ENCODE data around the gene SH2D3C. TPM values are rescaled to one million over a fixed set of nuclear protein-coding genes. Genes with fewer than 3 reads are reported as not detected.

Gene SH2D3C
- polyA plus RNA-seq, 2 of the 4 experiments (the other 2 are of a cell fraction) = 0.06 TPM

DNA sequence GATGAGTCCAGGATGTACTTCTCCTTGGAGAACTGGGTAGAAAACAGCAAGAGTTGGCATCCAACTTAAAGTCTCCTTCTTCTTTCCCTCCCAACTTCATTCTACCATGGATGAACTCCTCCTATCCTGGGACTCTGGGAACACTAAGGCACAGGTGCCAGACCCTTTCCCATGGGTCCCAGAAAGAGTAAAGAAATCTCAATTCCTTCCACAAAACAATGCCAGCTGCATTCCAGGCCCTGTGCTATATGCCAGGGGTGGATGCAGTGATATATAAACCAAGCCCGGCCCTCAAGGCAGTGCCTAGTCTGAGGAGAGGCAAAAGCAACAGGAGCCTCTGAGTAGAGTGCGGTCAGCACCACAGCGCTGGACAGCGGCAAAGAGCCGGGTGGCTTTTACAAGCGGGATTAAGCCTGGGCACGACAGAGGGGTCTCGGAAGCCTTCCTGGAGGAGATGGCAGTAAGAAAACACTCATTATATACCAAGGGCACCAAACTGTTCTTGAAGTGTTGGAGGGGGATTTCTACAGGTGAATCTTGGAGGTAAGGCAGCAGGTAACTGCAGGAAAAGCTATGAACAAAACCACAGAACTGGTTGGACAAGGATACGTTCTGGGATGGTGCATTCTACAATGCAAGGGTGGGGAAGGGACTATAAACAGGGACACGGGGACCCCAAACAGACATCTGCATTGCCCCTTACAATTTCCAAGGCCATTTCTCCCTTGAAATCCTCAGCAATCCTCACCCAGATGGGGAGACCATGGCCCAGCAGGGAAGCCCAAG, 27.0 kb downstream of the SH2D3C start:
- ATAC-seq (0 out of 6 replicates have a peak, but pooled peaks of 1 of the 2 experiments have one; percentile 19), DNase-seq (ENCODE audit: low read depth in 1 of 2, low spot score in 1 of 2) (no peak), FAIRE-seq (no peak)
- ChIA-PET CTCF (interaction anchor here (1.0 to 1.7 kb wide), 6 partner anchors 9 to 247 kb away, joined by 3 to 6 read pairs (median 4); partner anchors contain the start of gene TOR2A), POLR2A (no interaction called here)
- peak; percentile 91 for TF ChIP-seq EHMT2 (IDR thresholded peaks at IDR 0.05; ENCODE audit: low read depth)
- TF ChIP-seq HOXA7 (CRISPR knock-in tag; IDR thresholded peaks at IDR 0.05) = no peak
- TF ChIP-seq, protein P1, sequence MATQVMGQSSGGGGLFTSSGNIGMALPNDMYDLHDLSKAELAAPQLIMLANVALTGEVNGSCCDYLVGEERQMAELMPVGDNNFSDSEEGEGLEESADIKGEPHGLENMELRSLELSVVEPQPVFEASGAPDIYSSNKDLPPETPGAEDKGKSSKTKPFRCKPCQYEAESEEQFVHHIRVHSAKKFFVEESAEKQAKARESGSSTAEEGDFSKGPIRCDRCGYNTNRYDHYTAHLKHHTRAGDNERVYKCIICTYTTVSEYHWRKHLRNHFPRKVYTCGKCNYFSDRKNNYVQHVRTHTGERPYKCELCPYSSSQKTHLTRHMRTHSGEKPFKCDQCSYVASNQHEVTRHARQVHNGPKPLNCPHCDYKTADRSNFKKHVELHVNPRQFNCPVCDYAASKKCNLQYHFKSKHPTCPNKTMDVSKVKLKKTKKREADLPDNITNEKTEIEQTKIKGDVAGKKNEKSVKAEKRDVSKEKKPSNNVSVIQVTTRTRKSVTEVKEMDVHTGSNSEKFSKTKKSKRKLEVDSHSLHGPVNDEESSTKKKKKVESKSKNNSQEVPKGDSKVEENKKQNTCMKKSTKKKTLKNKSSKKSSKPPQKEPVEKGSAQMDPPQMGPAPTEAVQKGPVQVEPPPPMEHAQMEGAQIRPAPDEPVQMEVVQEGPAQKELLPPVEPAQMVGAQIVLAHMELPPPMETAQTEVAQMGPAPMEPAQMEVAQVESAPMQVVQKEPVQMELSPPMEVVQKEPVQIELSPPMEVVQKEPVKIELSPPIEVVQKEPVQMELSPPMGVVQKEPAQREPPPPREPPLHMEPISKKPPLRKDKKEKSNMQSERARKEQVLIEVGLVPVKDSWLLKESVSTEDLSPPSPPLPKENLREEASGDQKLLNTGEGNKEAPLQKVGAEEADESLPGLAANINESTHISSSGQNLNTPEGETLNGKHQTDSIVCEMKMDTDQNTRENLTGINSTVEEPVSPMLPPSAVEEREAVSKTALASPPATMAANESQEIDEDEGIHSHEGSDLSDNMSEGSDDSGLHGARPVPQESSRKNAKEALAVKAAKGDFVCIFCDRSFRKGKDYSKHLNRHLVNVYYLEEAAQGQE (IDR thresholded peaks at IDR 0.05) = peak; percentile 96
- Histone ChIP-seq H3K4me1 (peaks cover 14% of the 10 kb centered on the region), H3K27ac (no peak overlapping the region), H3K4me3 (no peak overlapping the region), H3K9me3 (no peaks in the 10 kb centered on the region), H3K4me2 (no peak overlapping the region)
- WGBS (ENCODE audit: missing lambda C conversion rate) = 5% methylated on average over 10 of the region's 10 CpGs

DNA sequence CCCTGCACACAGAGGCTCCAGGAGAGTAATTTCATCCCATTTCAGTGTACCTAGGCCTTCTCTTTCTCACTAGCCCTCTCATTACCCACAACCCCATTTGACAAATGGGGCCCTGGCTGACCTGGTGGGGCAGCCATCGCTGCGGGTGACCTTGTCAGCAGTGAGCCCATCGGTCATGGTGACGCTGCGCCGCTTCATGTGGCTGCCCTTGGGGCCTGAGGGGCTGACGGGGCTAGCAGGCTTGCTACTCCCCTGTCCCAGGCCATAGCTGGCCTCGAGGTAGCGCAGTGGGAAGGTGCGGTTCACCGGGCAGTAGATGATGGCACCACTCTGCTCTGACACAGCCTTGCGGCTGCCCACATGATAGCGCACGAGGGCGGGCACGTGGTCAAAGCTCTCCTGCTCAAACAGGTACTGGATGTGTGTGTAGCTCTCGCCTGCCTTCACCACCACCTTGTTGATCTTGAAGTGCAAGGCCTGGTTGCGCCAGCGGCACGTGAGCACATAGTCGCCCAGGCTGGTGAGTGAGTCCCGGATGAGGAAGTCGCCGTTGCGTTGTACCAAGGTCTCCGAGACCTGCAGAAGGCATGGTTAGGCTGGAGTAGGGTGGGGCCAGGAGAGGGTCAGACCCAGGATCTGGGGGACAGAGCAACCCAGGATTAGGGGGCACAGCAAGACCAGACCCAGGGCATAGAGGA, 29.2 kb downstream of the SH2D3C start:
- FAIRE-seq = no peak
- Histone ChIP-seq H3K4me1 (peaks cover 1% of the 10 kb centered on the region), H3K9me3 (no peaks in the 10 kb centered on the region), H3K27ac (no peak overlapping the region), H3K4me3 (no peak overlapping the region), H3K4me2 (no peak overlapping the region)
- 76% methylated on average over 19 of the region's 26 CpGs for WGBS (ENCODE audit: missing lambda C conversion rate)
- TF ChIP-seq RARB (CRISPR knock-in tag; IDR thresholded peaks at IDR 0.05) (no peak), ZNF302 (CRISPR knock-in tag; IDR thresholded peaks at IDR 0.05) (no peak), ZC3H11A (IDR thresholded peaks at IDR 0.05) (no peak), NPAS2 (CRISPR knock-in tag; IDR thresholded peaks at IDR 0.05; ENCODE audit: borderline replicate concordance) (no peak), POLR2A (IDR thresholded peaks at IDR 0.05; ENCODE audit: low read length) (no peak), CBX2 (IDR thresholded peaks at IDR 0.05; ENCODE audit: borderline replicate concordance, low read depth) (no peak), MAZ (IDR thresholded peaks at IDR 0.05; ENCODE audit: borderline replicate concordance, low read depth, low read length) (no peak)
- TF ChIP-seq, protein P2, sequence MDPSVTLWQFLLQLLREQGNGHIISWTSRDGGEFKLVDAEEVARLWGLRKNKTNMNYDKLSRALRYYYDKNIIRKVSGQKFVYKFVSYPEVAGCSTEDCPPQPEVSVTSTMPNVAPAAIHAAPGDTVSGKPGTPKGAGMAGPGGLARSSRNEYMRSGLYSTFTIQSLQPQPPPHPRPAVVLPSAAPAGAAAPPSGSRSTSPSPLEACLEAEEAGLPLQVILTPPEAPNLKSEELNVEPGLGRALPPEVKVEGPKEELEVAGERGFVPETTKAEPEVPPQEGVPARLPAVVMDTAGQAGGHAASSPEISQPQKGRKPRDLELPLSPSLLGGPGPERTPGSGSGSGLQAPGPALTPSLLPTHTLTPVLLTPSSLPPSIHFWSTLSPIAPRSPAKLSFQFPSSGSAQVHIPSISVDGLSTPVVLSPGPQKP (IDR thresholded peaks at IDR 0.05; ENCODE audit: low read depth, low read length) = no peak
- TF ChIP-seq, protein P3, sequence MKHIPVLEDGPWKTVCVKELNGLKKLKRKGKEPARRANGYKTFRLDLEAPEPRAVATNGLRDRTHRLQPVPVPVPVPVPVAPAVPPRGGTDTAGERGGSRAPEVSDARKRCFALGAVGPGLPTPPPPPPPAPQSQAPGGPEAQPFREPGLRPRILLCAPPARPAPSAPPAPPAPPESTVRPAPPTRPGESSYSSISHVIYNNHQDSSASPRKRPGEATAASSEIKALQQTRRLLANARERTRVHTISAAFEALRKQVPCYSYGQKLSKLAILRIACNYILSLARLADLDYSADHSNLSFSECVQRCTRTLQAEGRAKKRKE (CRISPR knock-in tag; IDR thresholded peaks at IDR 0.05; ENCODE audit: low read depth) = no peak
- TF ChIP-seq, protein P4, sequence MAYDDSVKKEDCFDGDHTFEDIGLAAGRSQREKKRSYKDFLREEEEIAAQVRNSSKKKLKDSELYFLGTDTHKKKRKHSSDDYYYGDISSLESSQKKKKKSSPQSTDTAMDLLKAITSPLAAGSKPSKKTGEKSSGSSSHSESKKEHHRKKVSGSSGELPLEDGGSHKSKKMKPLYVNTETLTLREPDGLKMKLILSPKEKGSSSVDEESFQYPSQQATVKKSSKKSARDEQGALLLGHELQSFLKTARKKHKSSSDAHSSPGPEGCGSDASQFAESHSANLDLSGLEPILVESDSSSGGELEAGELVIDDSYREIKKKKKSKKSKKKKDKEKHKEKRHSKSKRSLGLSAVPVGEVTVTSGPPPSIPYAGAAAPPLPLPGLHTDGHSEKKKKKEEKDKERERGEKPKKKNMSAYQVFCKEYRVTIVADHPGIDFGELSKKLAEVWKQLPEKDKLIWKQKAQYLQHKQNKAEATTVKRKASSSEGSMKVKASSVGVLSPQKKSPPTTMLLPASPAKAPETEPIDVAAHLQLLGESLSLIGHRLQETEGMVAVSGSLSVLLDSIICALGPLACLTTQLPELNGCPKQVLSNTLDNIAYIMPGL (CRISPR knock-in tag; IDR thresholded peaks at IDR 0.05; ENCODE audit: borderline replicate concordance) = no peak
- no peak for ATAC-seq
- ChIA-PET POLR2A (no interaction called here), CTCF (interaction anchor here (1.2 to 7.5 kb wide), 3 partner anchors 14 to 33 kb away, joined by 4 to 55 read pairs (median 4); partner anchors contain the start of gene TOR2A)
- no peak for DNase-seq (ENCODE audit: low read depth in 1 of 2, low spot score in 1 of 2)

All from A549 (cell line).